UCSD-AML1 (cell line): ENCODE results near the gene CDCA5.
A peak's percentile ranks its signal among the peaks of the same experiment; 100 is the strongest.

ENCODE experiments used
- DNase-seq: peaks from one replicate; lab custom pipeline; 2025; ENCODE audit not compliant: unreplicated experiment; lab: John Stamatoyannopoulos, UW

CDCA5 gene

GRCh38 chr11:65107751-65108468 is 24.1 kb upstream of the CDCA5 start:
- DNase-seq, result no peak

DNA sequence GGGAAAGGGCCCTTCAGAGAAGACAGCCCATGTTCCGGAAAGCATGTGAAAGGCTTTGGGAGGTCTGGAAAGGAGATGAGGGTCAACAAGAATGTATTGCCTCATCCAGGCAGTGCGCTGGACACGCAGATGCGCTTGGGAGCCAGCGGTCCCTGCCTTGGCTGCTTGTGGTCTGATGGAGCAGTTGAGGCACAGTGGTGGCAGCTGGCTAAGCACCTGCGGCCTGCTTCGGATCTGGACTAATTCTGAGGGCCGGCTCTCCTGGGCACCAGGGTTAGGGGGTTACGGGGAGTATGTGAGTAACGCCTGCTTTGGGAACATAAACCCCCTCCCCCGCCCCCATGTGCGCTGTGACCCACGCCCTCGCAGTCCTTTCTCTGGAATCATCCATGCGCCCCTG is 23.2 kb upstream of the CDCA5 start:
- no peak for DNase-seq

- DNase-seq, result no peak
These were observed 20.8 kb upstream of the CDCA5 start for GRCh38 chr11:65104628-65105027.

DNA sequence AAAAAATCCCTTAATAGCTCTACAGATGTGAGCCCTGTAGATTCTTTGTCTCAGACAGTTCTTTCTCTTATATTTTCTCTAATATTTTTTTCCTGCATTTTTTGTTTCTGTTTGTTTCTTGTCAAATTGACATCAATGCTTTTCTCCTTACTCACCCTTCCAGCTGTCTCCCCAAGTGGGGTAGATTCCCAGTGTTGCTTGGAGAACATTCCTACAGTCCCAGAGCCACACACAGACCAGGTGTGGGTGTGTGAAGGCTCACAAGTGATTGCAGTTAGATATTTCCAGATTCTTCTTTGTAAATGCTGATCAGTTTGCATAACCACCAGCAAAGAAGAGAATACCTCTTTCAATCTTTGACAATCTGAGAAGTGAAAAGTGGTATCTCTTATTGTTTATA is 19.6 kb upstream of the CDCA5 start:
- DNase-seq, result no peak

DNA sequence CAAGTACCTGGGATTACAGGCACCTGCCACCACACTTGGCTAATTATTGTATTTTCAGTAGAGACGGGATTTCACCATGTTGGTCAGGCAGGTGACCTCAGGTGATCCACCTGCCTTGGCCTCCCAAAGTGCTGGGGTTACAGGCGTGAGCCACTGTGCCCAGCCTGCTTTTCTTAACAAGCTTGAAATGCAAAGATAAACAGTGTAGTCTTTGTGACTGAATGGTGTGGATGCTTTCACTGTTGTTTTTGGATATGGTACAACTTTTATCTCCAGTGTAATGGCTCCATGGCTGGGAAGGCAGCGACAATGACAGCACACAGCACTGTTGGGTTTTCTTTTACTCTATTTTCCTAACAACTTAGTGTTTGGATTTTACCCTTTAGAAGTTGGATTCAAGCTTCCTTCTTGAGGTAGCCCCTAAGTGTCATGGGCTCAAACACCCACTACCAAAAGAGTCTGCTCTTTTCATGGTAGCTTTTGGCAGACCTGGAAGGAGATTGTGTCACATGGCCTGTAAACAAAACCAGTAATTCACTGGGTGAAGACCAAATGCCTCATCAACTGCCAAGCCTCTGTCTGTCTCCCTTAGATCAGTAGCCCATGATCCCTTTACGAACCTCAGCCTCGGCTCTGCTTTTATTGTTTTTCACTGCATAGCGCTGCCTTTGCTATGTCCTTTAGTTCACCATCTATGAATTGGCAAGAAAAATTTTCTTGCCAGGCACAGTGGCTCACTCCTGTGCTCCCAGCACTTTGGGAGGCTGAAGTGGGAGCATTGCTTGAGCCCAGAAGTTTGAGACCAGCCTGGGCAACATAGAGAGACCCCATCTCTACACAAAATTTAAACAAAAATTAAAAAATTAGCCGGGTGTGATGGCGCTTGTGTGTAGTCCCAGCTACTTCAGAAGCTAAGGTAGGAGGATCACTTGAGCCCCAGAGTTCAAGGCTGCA is 18.6 kb upstream of the CDCA5 start:
- no peak for DNase-seq

DNA sequence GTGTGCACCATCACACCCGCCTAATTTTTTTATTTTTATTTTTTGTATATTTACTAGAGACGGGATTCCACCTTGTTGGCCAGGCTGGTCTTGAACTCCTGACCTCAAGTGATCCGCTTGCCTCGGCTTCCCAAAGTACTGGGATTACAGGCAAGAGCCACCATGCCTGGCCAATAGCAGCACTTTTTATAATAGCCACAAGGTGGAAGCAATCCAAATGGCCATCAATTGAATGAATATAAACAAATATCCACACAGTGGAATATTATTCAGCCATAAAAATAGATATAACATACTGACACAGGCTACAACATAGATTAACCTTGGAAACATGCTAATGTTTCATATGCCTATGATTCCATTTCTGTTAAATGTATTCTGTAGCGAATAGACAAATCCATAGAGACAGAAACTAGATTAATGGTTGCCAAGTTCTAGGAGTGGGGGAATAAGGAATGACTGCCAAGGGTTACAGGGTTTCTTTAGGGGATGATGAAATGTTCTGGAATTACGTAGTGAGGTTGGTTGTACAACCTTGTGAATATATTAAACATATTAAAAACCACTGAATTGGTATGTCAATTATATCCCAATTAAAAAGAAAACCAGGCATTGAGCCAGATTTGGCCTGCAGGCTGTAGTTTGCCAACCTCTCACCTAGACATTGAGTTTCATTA is 17.0 kb upstream of the CDCA5 start:
- DNase-seq, result no peak

GRCh38 chr11:65096926-65097325 is 13.1 kb upstream of the CDCA5 start:
- DNase-seq, result no peak

DNA sequence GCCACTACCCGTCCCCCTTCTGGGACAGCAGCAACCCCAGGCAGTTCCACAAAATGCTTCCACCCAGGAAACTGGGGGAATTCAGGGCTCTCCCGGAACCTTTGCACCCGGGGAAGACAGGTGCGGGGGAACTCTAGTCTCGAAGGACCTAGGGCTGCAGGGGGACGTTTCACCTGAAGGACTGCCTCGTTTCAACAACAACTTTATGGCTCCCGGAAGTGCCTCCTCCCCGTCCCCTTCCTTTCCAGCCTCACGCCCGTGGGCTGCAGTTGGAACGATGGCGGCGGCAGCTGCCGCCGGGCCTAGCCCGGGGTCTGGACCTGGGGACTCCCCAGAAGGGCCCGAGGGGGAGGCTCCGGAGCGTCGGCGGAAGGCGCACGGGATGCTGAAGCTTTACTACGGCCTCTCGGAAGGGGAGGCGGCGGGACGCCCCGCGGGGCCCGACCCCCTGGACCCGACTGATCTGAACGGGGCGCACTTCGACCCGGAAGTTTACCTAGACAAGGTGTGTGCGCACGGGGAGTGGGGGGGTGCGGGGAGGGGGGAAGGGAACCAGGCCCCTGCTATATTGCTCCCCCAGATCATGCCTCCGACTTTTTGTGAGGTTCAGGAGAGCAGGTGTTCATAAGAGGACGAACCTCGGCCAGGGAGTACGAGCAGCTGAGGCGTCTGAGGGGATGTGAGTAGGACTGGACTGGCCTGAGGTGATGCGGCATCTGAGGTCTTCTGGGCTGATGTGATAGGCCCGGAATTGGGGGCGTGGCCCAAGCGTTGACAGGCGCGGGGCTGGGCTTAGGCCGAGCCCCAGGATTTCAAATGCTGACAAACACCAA is 12.3 kb upstream of the CDCA5 start, which contains the start of gene VPS51:
VPS51 (plus strand) TSS at position 241 of the 833 bp plus-strand sequence; CDS start at position 278, 37 bp downstream.
- peak; percentile 84 for DNase-seq

- DNase-seq, result no peak
These were observed 11.6 kb upstream of the CDCA5 start for GRCh38 chr11:65095427-65095826.

GRCh38 chr11:65090628-65091027 is 6.8 kb upstream of the CDCA5 start:
- DNase-seq, result no peak

- DNase-seq, result no peak
These were observed 5.8 kb upstream of the CDCA5 start for GRCh38 chr11:65089621-65090020.

- no peak for DNase-seq
These were observed 4.0 kb upstream of the CDCA5 start for GRCh38 chr11:65087827-65088226.

- no peak for DNase-seq
These were observed 3.4 kb upstream of the CDCA5 start for GRCh38 chr11:65087216-65087615.

GRCh38 chr11:65086809-65087208 is 3.0 kb upstream of the CDCA5 start:
- no peak for DNase-seq

GRCh38 chr11:65085446-65085845 is 1.6 kb upstream of the CDCA5 start:
- DNase-seq, result no peak

GRCh38 chr11:65084598-65085375 is 947 bp upstream of the CDCA5 start:
- no peak for DNase-seq

GRCh38 chr11:65083134-65083833 is 556 bp downstream of the CDCA5 start:
- no peak for DNase-seq

- DNase-seq, result no peak
These were observed 5.0 kb downstream of the CDCA5 start for GRCh38 chr11:65078786-65079342.

- DNase-seq, result peak; percentile 68
These were observed 5.7 kb downstream of the CDCA5 start for GRCh38 chr11:65078151-65078550.
